ENCODE measurements around the gene SFR1. TPM values are rescaled to one million over a fixed set of nuclear protein-coding genes. Genes with fewer than 3 reads are reported as not detected.
A peak's percentile ranks its signal among the peaks of the same experiment; 100 is the strongest.

The SFR1 gene
- total RNA-seq, 1 experiment from 2014 or later, result 4.3 TPM

DNA sequence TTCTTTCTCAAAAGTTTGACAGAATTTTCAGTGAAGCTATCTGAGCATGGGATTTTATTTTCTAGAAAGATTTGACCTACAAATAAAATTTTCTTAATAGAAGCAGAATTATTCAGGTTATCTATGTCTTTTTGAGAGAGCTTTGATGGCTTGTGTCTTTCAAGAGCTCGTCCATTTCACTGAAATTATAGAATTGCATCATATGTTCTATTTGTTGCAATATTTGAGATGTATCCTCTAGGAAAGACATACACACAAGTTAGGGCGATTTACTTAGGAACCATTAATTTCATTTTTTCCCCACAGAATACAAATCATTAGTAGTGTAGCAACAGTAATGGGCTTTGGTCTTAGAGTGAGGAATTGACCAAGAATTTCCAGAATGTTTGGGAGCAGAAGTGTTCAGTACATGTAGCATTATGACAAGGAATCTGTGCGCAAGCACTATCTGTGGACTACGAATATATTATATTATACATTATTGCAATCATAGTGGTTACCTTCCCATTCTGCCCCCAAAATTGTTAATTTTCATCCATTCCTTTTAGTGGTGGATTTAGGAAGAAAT lies 23.5 kb upstream of the SFR1 start:
- BruUV-seq (replicated peaks), result no TSS peak

DNA sequence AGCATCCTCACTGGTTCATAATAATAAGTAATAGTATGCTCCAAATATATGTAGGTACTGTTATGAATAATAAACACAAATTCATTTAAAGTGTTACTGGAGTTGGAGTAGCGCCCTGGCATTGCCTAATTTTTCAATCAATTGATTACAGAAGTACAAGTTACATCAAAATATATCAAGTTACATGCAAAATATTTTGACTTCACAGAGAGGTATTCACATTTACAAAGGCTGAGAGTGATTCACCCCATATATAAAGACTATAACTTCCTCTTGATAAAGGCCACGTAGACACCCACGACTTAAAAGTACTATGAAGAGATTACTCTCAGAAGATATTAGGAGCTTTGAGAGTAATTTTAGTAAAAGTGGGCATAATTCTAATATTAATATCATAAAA lies 22.7 kb upstream of the SFR1 start:
- CTCF ChIA-PET, result no interaction called here
- TF ChIP-seq, protein P1, sequence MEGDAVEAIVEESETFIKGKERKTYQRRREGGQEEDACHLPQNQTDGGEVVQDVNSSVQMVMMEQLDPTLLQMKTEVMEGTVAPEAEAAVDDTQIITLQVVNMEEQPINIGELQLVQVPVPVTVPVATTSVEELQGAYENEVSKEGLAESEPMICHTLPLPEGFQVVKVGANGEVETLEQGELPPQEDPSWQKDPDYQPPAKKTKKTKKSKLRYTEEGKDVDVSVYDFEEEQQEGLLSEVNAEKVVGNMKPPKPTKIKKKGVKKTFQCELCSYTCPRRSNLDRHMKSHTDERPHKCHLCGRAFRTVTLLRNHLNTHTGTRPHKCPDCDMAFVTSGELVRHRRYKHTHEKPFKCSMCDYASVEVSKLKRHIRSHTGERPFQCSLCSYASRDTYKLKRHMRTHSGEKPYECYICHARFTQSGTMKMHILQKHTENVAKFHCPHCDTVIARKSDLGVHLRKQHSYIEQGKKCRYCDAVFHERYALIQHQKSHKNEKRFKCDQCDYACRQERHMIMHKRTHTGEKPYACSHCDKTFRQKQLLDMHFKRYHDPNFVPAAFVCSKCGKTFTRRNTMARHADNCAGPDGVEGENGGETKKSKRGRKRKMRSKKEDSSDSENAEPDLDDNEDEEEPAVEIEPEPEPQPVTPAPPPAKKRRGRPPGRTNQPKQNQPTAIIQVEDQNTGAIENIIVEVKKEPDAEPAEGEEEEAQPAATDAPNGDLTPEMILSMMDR (conservative IDR thresholded peaks at IDR 0.05), result no peak
- TF ChIP-seq EZH2 (IDR thresholded peaks at IDR 0.05; ENCODE audit: low read depth), result no peak
- Histone ChIP-seq H3K4me1 (replicated peaks; ENCODE audit: insufficient read depth) (peaks cover 16% of the 10 kb centered on the region), H2AFZ (no peak overlapping the region), H3K79me2 (ENCODE audit: low read depth) (no peaks in the 10 kb centered on the region), H4K20me1 (ENCODE audit: insufficient read depth) (no peaks in the 10 kb centered on the region), H3K4me2 (peak overlapping the region; percentile 35), H3F3A (ENCODE audit: insufficient read depth, low read depth) (peaks cover 12% of the 10 kb centered on the region; the same call in 1 of the 2 replicates), H3K36me3 (ENCODE audit: low read depth) (no peaks in the 10 kb centered on the region), H3K27me3 (ENCODE audit: insufficient read depth, low read depth) (no peaks in the 10 kb centered on the region), H3K27ac (peak overlapping the region; percentile 57), H3K4me3 (no peak overlapping the region), H3K9me2 (ENCODE audit: insufficient read depth) (no peaks in the 10 kb centered on the region), H3K9me3 (ENCODE audit: insufficient read depth, low read depth) (no peaks in the 10 kb centered on the region)
- BruUV-seq (replicated peaks), result no TSS peak
- intact Hi-C loops (cut with micrococcal nuclease; ENCODE audit: unreplicated experiment), result no loop called here
- DNase-seq, result peak in 1 of 2 experiments; percentile 83
- POLR2A ChIA-PET (ENCODE audit: unreplicated experiment), result no interaction called here

More for the DNA sequence above, 23.5 kb upstream of the SFR1 start:
- ChIA-PET CTCF (no interaction called here), POLR2A (ENCODE audit: unreplicated experiment) (interaction anchor here (0.6 kb wide), 1 partner anchor 23 kb away, joined by 5 read pairs; no protein-coding TSS in a partner anchor)
- no peak overlapping the region for H2AFZ ChIP-seq
- peaks cover 20% of the 10 kb centered on the region for H3F3A ChIP-seq (ENCODE audit: insufficient read depth, low read depth)
- no peak overlapping the region for H3K4me2 ChIP-seq
- TF ChIP-seq, protein P1 (conservative IDR thresholded peaks at IDR 0.05), result no peak
- TF ChIP-seq EZH2 (IDR thresholded peaks at IDR 0.05; ENCODE audit: low read depth), result no peak
- DNase-seq, result no peak
- no peaks in the 10 kb centered on the region for H3K27me3 ChIP-seq (ENCODE audit: insufficient read depth, low read depth)
- H3K27ac ChIP-seq, result peak overlapping the region; percentile 57
- no peaks in the 10 kb centered on the region for H4K20me1 ChIP-seq (ENCODE audit: insufficient read depth)
- intact Hi-C loops (cut with micrococcal nuclease; ENCODE audit: unreplicated experiment), result no loop called here
- no peaks in the 10 kb centered on the region for H3K36me3 ChIP-seq (ENCODE audit: low read depth)
- no peaks in the 10 kb centered on the region for H3K79me2 ChIP-seq (ENCODE audit: low read depth)
- peaks cover 16% of the 10 kb centered on the region for H3K4me1 ChIP-seq (replicated peaks; ENCODE audit: insufficient read depth)
- H3K9me3 ChIP-seq (ENCODE audit: insufficient read depth, low read depth), result 0 out of 2 replicates have a peak, but pooled peaks cover 4% of the 10 kb centered on the region
- H3K4me3 ChIP-seq, result no peak overlapping the region
- no peaks in the 10 kb centered on the region for H3K9me2 ChIP-seq (ENCODE audit: insufficient read depth)

DNA sequence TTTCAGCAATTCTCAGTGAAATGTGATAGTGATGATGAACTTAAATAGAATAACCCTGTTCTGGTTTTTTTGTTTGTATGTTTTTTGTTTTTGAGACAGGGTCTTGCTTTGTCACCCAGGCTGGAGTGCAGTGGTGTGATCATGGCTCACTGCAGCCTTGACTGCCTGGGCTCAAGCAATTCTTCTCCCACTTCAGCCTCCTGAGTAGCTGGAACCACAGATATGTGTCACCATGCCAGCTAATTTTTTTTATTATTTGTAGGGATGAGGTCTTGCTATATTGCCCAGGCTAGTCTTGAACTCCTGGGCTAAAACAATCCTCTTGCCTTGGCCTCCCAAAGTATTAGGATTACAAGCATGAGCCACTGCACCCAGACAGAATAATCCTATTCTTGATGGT lies 22.0 kb upstream of the SFR1 start:
- Histone ChIP-seq H3F3A (ENCODE audit: insufficient read depth, low read depth) (peaks cover 9% of the 10 kb centered on the region; the same call in 1 of the 2 replicates), H3K9me2 (ENCODE audit: insufficient read depth) (no peaks in the 10 kb centered on the region), H4K20me1 (ENCODE audit: insufficient read depth) (no peaks in the 10 kb centered on the region), H3K36me3 (ENCODE audit: low read depth) (no peaks in the 10 kb centered on the region), H3K79me2 (ENCODE audit: low read depth) (no peaks in the 10 kb centered on the region), H3K27ac (peak overlapping the region; percentile 57), H3K4me1 (replicated peaks; ENCODE audit: insufficient read depth) (peaks cover 21% of the 10 kb centered on the region), H3K4me3 (no peak overlapping the region), H3K4me2 (peak overlapping the region; percentile 35), H3K27me3 (ENCODE audit: insufficient read depth, low read depth) (no peaks in the 10 kb centered on the region), H3K9me3 (ENCODE audit: insufficient read depth, low read depth) (no peaks in the 10 kb centered on the region), H2AFZ (no peak overlapping the region)
- no peak for TF ChIP-seq EZH2 (IDR thresholded peaks at IDR 0.05; ENCODE audit: low read depth)
- TF ChIP-seq, protein P1 (conservative IDR thresholded peaks at IDR 0.05), result no peak
- intact Hi-C loops (cut with micrococcal nuclease; ENCODE audit: unreplicated experiment), result loop anchor here (2.0 kb wide), 1 partner anchor 31 kb away; no protein-coding TSS in a partner anchor
- ChIA-PET POLR2A (ENCODE audit: unreplicated experiment) (no interaction called here), CTCF (interaction anchor here (0.6 kb wide), 1 partner anchor 21 kb away, joined by 20 read pairs; no protein-coding TSS in a partner anchor)
- DNase-seq, result no peak
- BruUV-seq (replicated peaks), result TSS peak; percentile 65

Measured in PC-9 (cell line).